ENCODE data around the gene PIGZ.

PIGZ gene

DNA sequence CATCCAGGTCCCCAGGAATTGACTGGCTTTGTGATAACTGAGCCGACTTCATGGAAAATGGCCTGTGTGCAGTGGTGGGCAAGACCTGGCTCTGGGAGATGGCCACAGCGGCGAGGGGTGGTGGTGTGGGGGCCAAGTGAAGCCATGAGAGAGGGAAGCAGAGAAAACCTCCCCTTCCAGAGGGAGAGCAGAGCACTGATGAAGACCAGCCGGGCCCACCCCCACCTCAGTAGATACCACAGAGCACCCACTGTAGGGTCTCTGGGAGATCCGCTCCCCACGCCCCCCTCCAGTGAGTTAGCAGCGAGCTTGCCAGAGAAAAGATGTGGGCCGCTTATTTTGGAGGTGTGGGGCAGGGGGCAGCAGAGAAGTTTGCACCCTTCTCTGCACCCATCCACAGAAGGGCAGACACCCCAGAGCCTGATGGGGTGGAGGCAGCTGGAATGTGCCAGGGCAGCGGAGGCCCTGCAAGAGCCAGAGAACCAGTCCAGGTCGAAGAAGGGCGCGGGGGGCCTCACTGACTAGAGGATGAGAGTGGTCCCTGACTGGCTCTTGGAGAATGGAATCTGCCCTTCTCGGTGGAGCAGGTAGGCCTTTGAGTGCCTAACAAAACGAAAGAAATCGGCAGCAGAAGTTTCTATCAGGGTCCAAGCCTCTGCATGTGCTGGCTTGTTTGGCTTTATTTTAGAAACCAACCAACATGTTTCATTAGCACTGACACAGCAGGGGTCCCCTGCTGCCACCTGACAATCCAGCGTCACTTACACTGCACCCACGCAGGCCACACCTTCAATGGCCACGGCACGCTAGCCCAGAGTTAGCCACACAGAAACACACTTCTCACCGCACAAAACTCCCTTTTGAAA is 32.7 kb upstream of the PIGZ start:
- Histone ChIP-seq H3K27ac (ENCODE audit: insufficient read depth, low read length, poor library complexity, severe bottlenecking) (no peak overlapping the region), H3K27me3 (replicated peaks; ENCODE audit: control insufficient read depth, insufficient read depth, low read length, poor library complexity, severe bottlenecking) (no peaks in the 10 kb centered on the region), H3K9me3 (ENCODE audit: control insufficient read depth, low read length) (no peaks in the 10 kb centered on the region), H3K4me1 (ENCODE audit: control insufficient read depth, insufficient read depth, low read length, poor library complexity, severe bottlenecking) (peaks cover 9% of the 10 kb centered on the region), H3K4me3 (ENCODE audit: insufficient read depth, low read depth, low read length, poor library complexity, severe bottlenecking) (no peak overlapping the region), H3K36me3 (ENCODE audit: control insufficient read depth, insufficient read depth, low read length) (no peaks in the 10 kb centered on the region)
- DNase-seq, result no peak

DNA sequence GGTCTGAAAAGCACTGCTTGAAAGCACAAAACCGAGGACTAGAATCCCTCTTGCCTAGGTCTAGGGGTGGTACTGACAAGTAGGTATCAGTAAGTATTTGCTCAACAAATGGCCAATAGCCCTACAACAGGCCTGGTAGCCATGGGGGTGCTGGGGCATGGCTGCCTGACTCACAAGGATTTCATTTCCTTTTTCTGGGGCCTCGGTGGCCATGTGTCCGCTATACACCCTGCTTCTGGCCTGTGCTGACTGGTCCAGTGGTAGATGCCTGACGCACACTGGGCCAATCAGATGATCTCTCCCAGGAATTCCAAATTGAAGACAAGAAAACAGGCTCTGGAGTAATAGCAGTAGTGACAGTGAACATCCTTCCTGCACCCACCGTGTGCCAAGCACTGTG is 31.6 kb upstream of the PIGZ start:
- H3K4me1 ChIP-seq (ENCODE audit: control insufficient read depth, insufficient read depth, low read length, poor library complexity, severe bottlenecking), result peaks cover 9% of the 10 kb centered on the region
- H3K9me3 ChIP-seq (ENCODE audit: control insufficient read depth, low read length), result no peaks in the 10 kb centered on the region
- DNase-seq, result no peak
- H3K27ac ChIP-seq (ENCODE audit: insufficient read depth, low read length, poor library complexity, severe bottlenecking), result no peak overlapping the region
- no peak overlapping the region for H3K4me3 ChIP-seq (ENCODE audit: insufficient read depth, low read depth, low read length, poor library complexity, severe bottlenecking)
- no peaks in the 10 kb centered on the region for H3K27me3 ChIP-seq (replicated peaks; ENCODE audit: control insufficient read depth, insufficient read depth, low read length, poor library complexity, severe bottlenecking)
- no peaks in the 10 kb centered on the region for H3K36me3 ChIP-seq (ENCODE audit: control insufficient read depth, insufficient read depth, low read length)

DNA sequence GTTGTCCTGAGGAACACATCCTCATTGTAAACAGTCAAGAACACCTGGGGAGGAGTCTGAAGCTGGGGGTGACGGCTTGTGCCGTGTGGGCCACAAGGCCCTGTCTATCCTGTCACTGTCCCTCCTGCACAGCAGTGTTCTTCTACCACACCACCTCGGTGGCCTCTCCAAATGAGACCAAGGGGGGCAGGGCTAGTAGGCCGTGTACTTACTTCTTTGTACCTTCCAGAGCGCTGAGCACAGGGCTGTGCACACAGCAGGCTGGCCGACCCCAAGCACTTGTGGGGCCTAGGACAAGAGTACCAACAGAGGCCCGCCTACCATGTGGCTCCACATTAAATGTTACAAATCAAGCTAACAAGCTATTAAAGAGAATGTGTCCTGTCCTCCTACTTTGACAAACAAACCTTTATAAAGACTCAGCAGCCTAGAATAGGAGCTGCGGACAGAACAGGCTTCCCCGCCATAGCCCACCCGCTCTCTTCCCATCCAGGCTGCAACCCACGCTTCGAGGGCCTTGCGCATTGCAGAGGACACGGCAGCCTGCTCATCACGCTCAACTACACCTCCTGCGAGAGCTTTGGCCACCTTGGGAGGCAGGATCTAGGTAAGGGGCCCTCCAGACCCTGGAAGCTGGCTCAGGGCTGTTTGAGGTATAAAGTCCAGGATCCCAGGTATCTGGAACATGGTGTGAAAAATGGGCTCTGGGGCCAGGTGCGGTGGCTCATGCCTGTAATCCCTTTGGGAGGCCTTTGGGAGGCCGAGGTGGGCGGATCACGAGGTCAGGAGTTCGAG is 30.5 kb upstream of the PIGZ start:
- Histone ChIP-seq H3K27ac (ENCODE audit: insufficient read depth, low read length, poor library complexity, severe bottlenecking) (no peak overlapping the region), H3K4me3 (ENCODE audit: insufficient read depth, low read depth, low read length, poor library complexity, severe bottlenecking) (no peak overlapping the region), H3K4me1 (ENCODE audit: control insufficient read depth, insufficient read depth, low read length, poor library complexity, severe bottlenecking) (peaks cover 8% of the 10 kb centered on the region), H3K27me3 (replicated peaks; ENCODE audit: control insufficient read depth, insufficient read depth, low read length, poor library complexity, severe bottlenecking) (no peaks in the 10 kb centered on the region), H3K36me3 (ENCODE audit: control insufficient read depth, insufficient read depth, low read length) (no peaks in the 10 kb centered on the region), H3K9me3 (ENCODE audit: control insufficient read depth, low read length) (no peaks in the 10 kb centered on the region)
- DNase-seq, result no peak

DNA sequence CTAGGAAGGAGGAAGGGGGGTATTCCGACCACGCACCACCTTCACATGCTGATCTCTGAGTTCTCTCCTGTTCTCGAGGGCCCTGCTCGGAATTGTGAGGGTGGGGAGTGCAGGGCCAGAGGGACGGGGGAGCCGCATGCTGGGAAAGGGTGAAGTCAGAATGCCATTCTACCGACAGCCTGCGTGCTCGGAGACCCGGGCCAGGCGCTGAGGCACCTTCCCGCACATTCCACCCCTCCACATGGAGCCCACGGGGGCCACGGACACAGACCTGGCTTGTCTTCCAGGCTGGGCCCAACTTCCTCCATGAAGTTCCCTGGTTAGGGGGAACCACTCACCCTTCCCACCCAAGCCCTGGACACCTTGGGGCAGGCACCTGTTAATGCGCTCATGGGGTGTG is 28.7 kb upstream of the PIGZ start:
- DNase-seq, result no peak
- H3K27ac ChIP-seq (ENCODE audit: insufficient read depth, low read length, poor library complexity, severe bottlenecking), result no peak overlapping the region
- no peaks in the 10 kb centered on the region for H3K36me3 ChIP-seq (ENCODE audit: control insufficient read depth, insufficient read depth, low read length)

DNA sequence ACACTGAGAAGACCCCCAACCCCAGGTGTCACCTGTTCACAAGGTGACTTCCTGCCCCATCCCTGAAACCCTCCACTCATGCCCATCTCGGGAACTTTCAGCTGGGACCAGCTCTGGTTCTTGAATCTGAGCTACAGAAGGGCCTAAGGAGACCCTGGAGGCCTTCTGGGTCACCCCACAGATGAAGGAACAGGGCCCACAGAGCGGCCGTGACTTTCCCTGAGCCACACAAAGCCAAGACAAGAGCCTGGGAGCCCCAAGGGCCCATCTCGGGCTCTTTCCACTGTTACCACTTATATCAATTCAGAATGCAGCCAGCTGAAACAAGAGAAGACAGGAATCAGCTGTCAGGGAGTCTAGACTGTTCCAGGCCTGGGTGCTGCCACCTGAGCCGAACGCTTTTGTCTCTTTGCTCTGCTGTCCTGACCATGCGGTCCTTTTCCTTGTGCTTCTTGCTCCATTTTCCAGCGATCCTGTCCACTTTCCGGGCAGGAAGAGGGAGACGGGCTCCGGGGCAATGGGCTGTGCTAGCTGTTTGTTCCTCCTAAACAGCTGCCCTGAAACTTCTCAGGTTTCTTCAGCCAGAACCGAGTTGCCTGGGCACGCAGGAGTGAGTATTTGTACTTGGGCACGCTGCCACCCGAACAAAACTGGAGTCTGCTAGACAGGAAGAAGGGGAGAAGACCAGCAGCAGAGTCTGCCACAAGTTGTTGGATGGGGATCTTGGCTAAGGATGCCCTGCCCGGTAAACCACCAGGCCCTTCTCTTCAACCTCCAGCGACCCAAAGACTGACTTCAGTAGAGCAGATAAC is 28.0 kb upstream of the PIGZ start:
- no peaks in the 10 kb centered on the region for H3K27me3 ChIP-seq (replicated peaks; ENCODE audit: control insufficient read depth, insufficient read depth, low read length, poor library complexity, severe bottlenecking)
- no peak for DNase-seq
- H3K9me3 ChIP-seq (ENCODE audit: control insufficient read depth, low read length), result no peaks in the 10 kb centered on the region
- H3K4me3 ChIP-seq (ENCODE audit: insufficient read depth, low read depth, low read length, poor library complexity, severe bottlenecking), result no peak overlapping the region
- H3K4me1 ChIP-seq (ENCODE audit: control insufficient read depth, insufficient read depth, low read length, poor library complexity, severe bottlenecking), result no peaks in the 10 kb centered on the region
- H3K27ac ChIP-seq (ENCODE audit: insufficient read depth, low read length, poor library complexity, severe bottlenecking), result no peak overlapping the region
- H3K36me3 ChIP-seq (ENCODE audit: control insufficient read depth, insufficient read depth, low read length), result no peaks in the 10 kb centered on the region

More for the DNA sequence above, 28.7 kb upstream of the PIGZ start:
- Histone ChIP-seq H3K9me3 (ENCODE audit: control insufficient read depth, low read length) (no peaks in the 10 kb centered on the region), H3K4me3 (ENCODE audit: insufficient read depth, low read depth, low read length, poor library complexity, severe bottlenecking) (no peak overlapping the region), H3K4me1 (ENCODE audit: control insufficient read depth, insufficient read depth, low read length, poor library complexity, severe bottlenecking) (no peaks in the 10 kb centered on the region), H3K27me3 (replicated peaks; ENCODE audit: control insufficient read depth, insufficient read depth, low read length, poor library complexity, severe bottlenecking) (no peaks in the 10 kb centered on the region)

DNA sequence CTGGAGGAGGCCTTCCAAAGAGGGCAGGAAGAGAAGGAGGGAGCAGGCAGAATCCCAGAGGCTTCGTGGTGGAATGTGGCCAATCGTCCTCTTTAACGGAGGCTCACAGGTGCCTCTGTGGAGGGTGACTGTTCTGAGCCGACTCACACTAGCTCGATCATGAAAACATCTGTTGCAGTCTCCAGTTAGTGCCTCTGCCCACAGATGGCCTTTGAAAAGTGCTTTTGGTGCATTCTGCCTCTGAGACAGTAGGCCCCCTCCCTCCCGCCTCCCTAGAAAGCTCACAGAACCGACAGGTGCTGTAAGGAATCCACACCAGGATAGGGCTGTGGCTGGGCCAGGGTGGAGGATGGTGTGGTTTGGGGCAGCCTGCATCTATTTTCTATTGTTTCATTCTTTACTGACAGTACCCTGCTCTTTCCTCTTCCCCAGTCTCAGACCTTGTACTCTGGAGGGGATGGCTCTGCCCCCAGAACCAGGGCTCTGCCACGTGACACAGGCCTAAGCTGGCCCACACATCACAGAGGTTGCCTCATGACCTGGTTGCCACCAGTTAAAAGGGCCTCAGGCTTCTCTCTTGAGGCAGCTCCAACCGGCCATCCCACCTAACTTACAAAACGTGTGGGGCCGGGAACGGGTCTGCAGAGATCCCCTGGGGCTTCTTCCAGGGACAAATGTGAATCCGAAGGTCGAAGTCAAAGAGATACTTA is 27.2 kb upstream of the PIGZ start:
- no peak for DNase-seq
- no peaks in the 10 kb centered on the region for H3K9me3 ChIP-seq (ENCODE audit: control insufficient read depth, low read length)
- H3K27ac ChIP-seq (ENCODE audit: insufficient read depth, low read length, poor library complexity, severe bottlenecking), result no peak overlapping the region
- H3K36me3 ChIP-seq (ENCODE audit: control insufficient read depth, insufficient read depth, low read length), result no peaks in the 10 kb centered on the region
- no peaks in the 10 kb centered on the region for H3K4me1 ChIP-seq (ENCODE audit: control insufficient read depth, insufficient read depth, low read length, poor library complexity, severe bottlenecking)
- H3K4me3 ChIP-seq (ENCODE audit: insufficient read depth, low read depth, low read length, poor library complexity, severe bottlenecking), result no peak overlapping the region
- no peaks in the 10 kb centered on the region for H3K27me3 ChIP-seq (replicated peaks; ENCODE audit: control insufficient read depth, insufficient read depth, low read length, poor library complexity, severe bottlenecking)

DNA sequence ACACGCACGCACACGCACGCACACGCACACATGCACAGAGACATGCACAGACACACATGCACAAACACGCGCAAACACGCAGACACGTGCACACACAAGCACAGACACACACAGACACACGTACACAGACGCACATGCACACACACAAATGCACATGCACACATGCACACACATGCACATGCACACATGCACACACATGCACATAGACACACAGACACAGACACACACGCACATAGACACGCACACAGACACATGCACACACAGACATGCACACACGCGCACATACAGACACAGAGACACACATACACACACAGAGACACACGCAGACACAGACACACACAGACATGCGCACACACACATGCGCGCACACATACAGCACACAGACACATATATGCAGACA is 26.4 kb upstream of the PIGZ start:
- Histone ChIP-seq H3K27me3 (replicated peaks; ENCODE audit: control insufficient read depth, insufficient read depth, low read length, poor library complexity, severe bottlenecking) (no peaks in the 10 kb centered on the region), H3K4me1 (ENCODE audit: control insufficient read depth, insufficient read depth, low read length, poor library complexity, severe bottlenecking) (no peaks in the 10 kb centered on the region), H3K36me3 (ENCODE audit: control insufficient read depth, insufficient read depth, low read length) (no peaks in the 10 kb centered on the region), H3K27ac (ENCODE audit: insufficient read depth, low read length, poor library complexity, severe bottlenecking) (no peak overlapping the region), H3K4me3 (ENCODE audit: insufficient read depth, low read depth, low read length, poor library complexity, severe bottlenecking) (no peak overlapping the region), H3K9me3 (ENCODE audit: control insufficient read depth, low read length) (no peaks in the 10 kb centered on the region)
- DNase-seq, result no peak

DNA sequence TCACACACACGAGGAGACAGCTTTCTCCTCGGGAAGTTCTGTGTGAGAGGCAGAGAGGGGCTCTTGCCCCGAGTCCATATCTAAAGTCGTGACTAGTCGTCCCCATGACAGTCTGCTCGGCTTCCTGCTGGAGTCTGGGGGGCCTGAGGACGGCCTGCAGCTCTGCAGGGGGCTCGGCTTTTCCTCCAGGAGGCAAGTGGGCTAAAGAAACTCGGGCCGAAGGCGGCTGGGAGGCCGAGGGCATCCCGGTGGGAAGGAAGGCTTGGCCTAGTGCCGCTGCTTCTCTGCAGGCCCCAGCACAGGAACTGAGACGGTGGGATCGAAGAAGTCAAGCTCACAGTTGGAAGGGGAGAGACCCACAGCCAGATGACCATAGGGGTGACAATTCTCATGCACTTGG is 25.4 kb upstream of the PIGZ start:
- DNase-seq, result no peak
- no peaks in the 10 kb centered on the region for H3K36me3 ChIP-seq (ENCODE audit: control insufficient read depth, insufficient read depth, low read length)
- H3K27me3 ChIP-seq (replicated peaks; ENCODE audit: control insufficient read depth, insufficient read depth, low read length, poor library complexity, severe bottlenecking), result no peaks in the 10 kb centered on the region

DNA sequence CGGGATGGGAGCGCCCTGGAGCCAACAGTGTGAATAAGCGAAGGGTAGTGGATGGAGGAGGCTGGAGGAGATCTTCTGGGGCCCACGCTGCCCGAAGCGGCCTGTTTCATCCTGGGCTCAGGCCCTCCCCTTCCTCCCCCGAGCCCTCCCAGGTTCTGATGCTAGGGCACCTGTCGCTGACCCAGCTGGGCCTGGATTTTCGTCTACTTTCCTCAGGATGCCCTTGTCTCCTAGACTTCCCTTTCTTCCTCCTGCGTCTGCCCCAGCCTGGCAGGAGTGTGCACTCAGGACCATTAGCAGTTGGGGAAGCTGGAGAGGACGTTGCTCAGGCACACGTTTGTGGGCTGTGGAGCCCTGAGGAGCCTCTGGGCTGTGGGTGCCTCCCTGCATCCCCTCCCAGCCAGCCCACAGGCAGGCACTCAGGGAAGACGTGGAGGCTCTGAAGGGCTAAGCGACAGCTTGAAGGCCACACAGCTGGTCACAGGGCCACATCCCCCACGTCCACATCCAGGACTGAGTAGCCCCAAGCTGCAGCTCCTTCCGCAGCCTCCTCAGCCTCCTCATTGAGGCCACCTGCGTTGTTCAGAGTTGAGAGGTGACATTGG is 23.9 kb upstream of the PIGZ start:
- no peak overlapping the region for H3K27ac ChIP-seq (ENCODE audit: insufficient read depth, low read length, poor library complexity, severe bottlenecking)
- H3K4me3 ChIP-seq (ENCODE audit: insufficient read depth, low read depth, low read length, poor library complexity, severe bottlenecking), result no peak overlapping the region
- DNase-seq, result no peak
- no peaks in the 10 kb centered on the region for H3K9me3 ChIP-seq (ENCODE audit: control insufficient read depth, low read length)
- no peaks in the 10 kb centered on the region for H3K27me3 ChIP-seq (replicated peaks; ENCODE audit: control insufficient read depth, insufficient read depth, low read length, poor library complexity, severe bottlenecking)
- H3K4me1 ChIP-seq (ENCODE audit: control insufficient read depth, insufficient read depth, low read length, poor library complexity, severe bottlenecking), result no peaks in the 10 kb centered on the region
- H3K36me3 ChIP-seq (ENCODE audit: control insufficient read depth, insufficient read depth, low read length), result no peaks in the 10 kb centered on the region

More for the DNA sequence above, 25.4 kb upstream of the PIGZ start:
- no peaks in the 10 kb centered on the region for H3K9me3 ChIP-seq (ENCODE audit: control insufficient read depth, low read length)
- no peak overlapping the region for H3K4me3 ChIP-seq (ENCODE audit: insufficient read depth, low read depth, low read length, poor library complexity, severe bottlenecking)
- no peak overlapping the region for H3K27ac ChIP-seq (ENCODE audit: insufficient read depth, low read length, poor library complexity, severe bottlenecking)
- no peaks in the 10 kb centered on the region for H3K4me1 ChIP-seq (ENCODE audit: control insufficient read depth, insufficient read depth, low read length, poor library complexity, severe bottlenecking)

Data from effector memory CD4-positive, alpha-beta T cell (primary cell).